HG03442 (cell line): ENCODE data around the gene KLHDC3.

Source experiments
- ATAC-seq: cut with Tn5 transposase; IDR thresholded peaks from one replicate; pipeline ENCODE4 v1.9.1; 2021; ENCODE audit warnings: mild to moderate bottlenecking, moderate library complexity; ENCODE audit not compliant: unreplicated experiment

KLHDC3 gene

GRCh38 chr6:43053545-43054205 is 39.6 kb downstream of the KLHDC3 start, which contains the start of gene CUL7:
CUL7 (minus strand) TSS chr6:43053851; CDS start chr6:43052788, 1,063 bp downstream.
- peak; percentile 84 for ATAC-seq

- ATAC-seq = no peak
Observed at GRCh38 chr6:43054206-43054943, 40.3 kb downstream of the KLHDC3 start.

DNA sequence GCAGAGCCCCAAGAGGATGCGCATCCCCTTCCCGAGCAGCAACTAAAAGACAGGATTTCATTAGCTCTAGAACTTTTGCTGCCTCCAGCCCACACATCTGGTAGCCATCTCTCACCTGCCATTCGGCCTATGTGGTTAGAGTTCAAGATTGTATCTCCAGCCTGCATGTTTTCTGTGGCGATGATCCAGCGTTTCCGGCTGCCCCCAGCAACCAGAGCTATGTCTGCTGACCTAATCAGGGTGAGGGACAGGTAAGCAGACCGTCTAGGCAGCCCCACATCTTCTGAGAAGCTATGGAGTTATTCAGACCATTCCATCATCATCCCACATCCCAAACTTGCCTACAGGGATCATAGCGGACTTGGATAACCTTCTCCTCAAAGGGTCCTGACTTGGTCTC is 41.9 kb downstream of the KLHDC3 start:
- no peak for ATAC-seq

GRCh38 chr6:43058531-43058930 is 44.5 kb downstream of the KLHDC3 start:
- no peak for ATAC-seq

GRCh38 chr6:43059168-43060033 is 45.4 kb downstream of the KLHDC3 start, which contains the start of the genes KLC4 and MRPL2:
KLC4 (plus strand) TSS chr6:43059631; CDS start chr6:43061336, 1,705 bp downstream.
MRPL2 (minus strand) TSS chr6:43059434; CDS start chr6:43059381, 53 bp downstream.
- ATAC-seq = peak; percentile 85

- ATAC-seq = no peak
Observed at GRCh38 chr6:43060034-43060754, 46.1 kb downstream of the KLHDC3 start.

DNA sequence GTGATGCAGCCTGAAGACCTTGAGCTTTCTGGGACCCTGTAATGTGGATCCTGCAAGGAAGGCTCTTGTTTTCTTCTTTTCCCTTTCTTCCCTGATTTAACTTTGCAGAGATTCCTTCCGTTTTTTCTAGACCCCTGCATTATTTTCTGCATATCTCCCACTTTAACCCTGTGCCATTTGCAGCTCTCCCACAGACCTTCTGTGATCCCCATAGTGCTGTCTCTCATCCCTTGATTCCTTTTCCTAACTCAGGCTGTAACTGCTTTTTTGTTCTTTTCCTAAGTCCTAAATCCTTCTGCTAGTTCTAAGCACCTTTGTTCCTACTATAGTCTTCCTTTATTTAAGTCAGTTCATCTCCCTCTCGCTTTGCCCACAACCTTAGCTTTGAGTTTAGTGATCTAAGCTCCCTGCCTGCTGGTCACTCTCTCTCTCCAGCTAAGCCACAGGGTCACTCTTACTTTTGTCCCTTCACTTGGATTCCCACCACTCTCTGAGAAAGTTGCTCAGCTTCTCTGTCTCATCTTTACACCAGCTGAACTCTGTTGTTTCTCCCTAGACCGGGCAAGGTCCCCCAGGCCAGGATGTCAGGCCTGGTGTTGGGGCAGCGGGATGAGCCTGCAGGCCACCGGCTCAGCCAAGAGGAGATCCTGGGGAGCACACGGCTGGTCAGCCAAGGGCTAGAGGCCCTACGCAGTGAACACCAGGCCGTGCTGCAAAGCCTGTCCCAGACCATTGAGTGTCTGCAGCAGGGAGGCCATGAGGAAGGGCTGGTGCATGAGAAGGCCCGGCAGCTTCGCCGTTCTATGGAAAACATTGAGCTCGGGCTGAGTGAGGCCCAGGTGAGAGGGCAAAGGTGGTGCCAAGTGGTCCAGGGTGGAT is 46.9 kb downstream of the KLHDC3 start:
- ATAC-seq = no peak

GRCh38 chr6:43061861-43062260 is 47.8 kb downstream of the KLHDC3 start:
- ATAC-seq = no peak

GRCh38 chr6:43062818-43063217 is 48.8 kb downstream of the KLHDC3 start:
- no peak for ATAC-seq

DNA sequence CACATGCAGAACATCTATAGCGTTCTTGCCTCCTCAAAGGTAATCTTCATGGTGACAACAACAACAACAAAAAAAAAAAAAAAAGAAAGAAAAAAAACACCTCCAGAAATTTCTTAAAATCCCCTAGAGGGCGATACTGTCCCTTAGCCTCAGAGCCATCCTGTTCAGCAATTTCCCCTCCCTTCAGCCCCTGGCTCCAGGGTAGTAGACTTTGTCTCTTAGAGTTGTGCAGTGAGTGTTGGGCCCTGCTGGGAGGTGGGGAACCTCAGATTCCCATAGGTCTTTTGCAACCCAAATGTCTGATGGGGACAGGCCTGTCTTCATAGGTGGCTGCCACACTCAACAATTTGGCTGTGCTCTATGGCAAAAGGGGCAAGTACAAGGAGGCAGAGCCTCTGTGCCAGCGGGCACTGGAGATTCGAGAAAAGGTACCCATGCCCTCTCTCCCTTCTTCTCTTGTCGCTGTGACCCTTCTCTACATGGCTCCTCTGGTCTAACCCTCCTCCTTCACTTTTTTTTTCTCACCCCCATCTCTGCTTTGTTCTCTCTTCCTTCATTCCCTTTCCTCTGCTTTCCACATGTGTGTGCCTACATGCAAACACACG is 56.1 kb downstream of the KLHDC3 start:
- no peak for ATAC-seq
